IPS-NIHi11 (cell line): ENCODE measurements around the gene SFSWAP.
"Not testable (repeated sequence)": the region's sequence is repeated elsewhere in the genome, so short reads cannot be mapped to it uniquely, and the experiment has no call there.

ENCODE experiments used
- DNase-seq: peaks from one replicate; pipeline ENCODE4 v3.0.0; 2012; ENCODE audit warnings: mixed read lengths, low spot score

Gene SFSWAP

GRCh38 chr12:131793243-131794022 lies 82.5 kb downstream of the SFSWAP start:
- no peak for DNase-seq

GRCh38 chr12:131794061-131794460 lies 83.2 kb downstream of the SFSWAP start:
- no peak for DNase-seq

DNA sequence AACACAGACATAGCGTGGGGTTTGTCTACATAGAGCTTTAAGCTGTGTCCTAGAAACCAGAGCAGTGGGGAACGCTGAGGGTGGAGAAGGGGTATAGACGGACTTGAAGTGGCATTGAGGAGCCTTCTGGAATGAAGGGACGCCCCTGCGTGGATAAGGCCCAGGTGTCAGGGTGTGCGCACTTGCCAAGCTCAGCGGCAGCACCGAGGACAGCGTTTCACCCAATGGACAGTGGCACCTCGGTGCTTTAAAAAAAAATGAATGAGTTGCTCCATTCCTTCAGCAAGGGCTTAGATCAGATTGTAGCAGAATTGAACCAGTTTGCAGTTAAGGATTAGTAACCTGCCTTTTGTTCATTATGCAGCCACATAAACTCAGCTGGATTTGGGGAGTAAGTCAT lies 83.7 kb downstream of the SFSWAP start:
- no peak for DNase-seq

DNA sequence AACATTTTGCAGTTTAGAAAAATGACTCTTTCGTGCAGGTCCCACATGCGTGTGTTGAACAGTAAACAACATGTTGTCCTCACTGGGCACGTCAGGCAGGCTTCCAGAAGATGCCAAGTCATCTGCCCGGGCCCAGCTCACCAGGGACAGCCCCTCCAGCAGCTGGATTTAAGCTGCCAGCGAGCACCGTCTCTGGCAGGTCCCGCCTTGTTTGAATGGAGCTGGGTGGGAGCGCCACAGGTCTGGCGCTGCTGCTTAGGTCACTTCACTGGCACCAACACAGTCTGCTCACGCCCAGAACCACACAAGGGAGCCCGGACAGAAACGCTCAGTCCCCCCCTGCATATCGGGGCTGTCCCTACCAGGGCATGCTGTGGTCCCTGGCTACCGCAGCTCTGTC lies 84.2 kb downstream of the SFSWAP start:
- DNase-seq = no peak

GRCh38 chr12:131795690-131796410 lies 85.0 kb downstream of the SFSWAP start:
- DNase-seq = peak; percentile 57

GRCh38 chr12:131796411-131796736 lies 85.5 kb downstream of the SFSWAP start:
- no peak for DNase-seq

- peak; percentile 56 for DNase-seq
Observed at GRCh38 chr12:131796754-131797587, 86.1 kb downstream of the SFSWAP start.

GRCh38 chr12:131797588-131797934 lies 86.7 kb downstream of the SFSWAP start:
- no peak for DNase-seq

GRCh38 chr12:131799195-131799594 lies 88.3 kb downstream of the SFSWAP start:
- no peak for DNase-seq

GRCh38 chr12:131799828-131800593 lies 89.1 kb downstream of the SFSWAP start:
- peak; percentile 38 for DNase-seq

DNA sequence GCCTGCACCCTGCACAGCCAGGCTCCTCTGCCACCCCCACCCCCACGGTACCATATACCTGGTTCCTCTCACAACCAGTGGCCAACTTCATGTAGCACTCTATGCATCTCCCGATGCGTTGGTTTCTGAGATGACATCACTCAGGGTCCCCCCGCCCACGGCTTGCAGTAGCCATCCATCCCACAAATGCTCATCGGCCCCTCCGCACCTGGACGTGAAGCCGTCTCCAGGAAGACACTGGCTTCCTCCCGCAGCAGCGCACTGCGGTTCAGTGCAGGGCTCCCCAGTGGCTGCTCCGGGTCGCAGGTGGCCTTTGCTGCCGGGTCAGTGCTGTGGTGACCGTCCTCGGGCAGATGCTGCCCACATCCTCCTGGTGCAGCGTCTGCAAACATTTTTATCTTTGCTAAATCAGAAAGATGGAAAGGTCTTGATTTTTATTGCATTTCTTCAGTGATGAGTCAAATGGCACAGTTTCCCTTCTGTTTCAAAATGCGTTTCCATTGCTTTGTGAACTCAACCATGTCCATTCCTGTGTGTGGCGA lies 89.8 kb downstream of the SFSWAP start:
- DNase-seq = no peak

DNA sequence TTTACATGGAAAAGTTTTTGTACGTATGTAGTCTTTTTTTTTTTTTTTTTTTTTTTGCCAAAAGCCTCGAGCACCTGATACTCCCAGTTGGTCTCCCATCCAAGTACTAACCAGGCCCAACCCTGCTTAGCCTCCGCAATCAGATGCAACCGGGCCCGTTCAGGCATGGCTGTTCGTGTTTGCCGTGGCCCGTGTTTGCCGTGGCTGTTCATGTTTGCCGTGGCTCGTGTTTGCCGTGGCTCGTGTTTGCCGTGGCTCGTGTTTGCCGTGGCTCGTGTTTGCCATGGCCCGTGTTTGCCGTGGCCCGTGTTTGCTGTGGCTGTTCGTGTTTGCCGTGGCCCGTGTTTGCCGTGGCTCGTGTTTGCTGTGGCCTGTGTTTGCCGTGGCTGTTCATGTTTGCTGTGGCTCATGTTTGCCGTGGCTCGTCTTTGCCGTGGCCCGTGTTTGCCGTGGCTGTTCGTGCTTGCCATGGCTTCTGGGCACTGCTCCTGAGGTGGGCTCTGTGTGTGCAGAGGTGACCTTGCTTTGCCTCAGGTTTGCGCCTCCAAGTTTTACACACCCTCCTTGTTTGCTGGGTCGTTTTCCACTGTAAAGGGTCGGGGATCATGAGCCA lies 90.5 kb downstream of the SFSWAP start:
- no peak for DNase-seq

DNA sequence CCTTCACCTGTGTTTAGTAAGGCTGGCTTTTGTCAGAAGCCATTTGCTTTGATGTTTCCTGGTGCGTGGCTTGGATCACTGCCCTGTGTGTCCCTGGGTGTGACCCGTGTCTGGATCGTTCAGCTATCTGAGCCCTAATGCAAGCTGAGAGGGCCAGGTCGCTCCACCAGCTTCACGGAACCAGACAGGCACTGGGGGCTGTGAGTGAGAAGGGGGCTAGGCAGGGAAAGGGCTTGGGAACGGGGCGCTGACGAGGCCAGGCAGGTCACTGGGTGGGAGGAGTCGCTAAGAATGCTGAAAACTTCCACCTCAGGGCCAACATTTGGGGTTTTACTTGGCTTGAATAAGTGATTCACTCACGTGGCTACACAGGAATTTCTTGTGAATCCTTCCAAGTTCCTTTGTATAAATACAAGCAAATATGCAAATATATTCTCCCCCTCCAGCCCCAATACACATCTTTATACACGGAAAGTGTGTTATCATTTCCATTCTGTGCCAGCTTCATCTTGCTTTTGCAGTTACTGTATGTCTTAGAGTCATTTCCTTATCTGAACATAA lies 93.2 kb downstream of the SFSWAP start:
- DNase-seq = no peak

DNA sequence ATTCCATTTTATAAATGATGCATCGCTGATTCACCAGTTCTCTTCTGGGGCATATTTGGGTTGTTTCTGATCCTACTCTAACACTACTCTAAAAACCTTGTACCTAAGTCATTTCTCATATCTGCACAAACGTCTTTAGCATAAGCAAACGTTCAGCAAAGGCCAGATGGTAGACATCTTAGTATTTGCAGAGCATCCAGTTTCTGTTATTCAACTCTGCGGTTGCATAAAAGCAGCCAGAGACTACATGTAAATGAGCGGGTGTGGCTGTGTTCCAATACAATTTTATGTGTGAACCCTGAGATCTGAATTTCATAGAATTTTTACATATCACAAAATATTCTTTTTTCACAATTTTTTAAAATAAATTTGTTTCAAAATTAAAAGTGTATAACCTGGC lies 94.5 kb downstream of the SFSWAP start:
- DNase-seq = no peak

GRCh38 chr12:131806674-131807073 lies 95.8 kb downstream of the SFSWAP start:
- DNase-seq = no peak

GRCh38 chr12:131808744-131809371 lies 98.0 kb downstream of the SFSWAP start:
- no peak for DNase-seq

GRCh38 chr12:131809476-131810254 lies 98.8 kb downstream of the SFSWAP start:
- not testable (repeated sequence) for DNase-seq

DNA sequence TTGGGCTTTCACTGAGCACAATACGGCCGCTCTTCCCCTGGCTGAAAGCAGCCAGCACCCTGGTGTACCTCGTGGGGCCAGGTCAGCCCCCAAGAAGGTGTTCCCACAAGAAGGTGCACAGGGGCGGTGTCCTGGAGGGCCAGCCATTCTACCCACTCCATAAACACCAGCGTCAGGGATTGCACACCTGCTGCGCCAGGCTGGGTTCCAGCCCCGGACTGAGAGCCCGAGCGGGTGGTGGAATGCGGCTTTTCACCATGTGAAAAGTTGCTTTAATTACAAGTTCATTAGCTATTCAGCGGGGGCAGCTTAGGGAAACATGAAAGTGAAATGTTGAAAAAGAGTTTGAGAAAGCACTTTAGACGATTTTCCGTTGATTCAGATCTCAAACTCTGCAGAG lies 99.8 kb downstream of the SFSWAP start:
- DNase-seq = no peak

GRCh38 chr12:131815131-131815530 lies 104.2 kb downstream of the SFSWAP start:
- DNase-seq = no peak

DNA sequence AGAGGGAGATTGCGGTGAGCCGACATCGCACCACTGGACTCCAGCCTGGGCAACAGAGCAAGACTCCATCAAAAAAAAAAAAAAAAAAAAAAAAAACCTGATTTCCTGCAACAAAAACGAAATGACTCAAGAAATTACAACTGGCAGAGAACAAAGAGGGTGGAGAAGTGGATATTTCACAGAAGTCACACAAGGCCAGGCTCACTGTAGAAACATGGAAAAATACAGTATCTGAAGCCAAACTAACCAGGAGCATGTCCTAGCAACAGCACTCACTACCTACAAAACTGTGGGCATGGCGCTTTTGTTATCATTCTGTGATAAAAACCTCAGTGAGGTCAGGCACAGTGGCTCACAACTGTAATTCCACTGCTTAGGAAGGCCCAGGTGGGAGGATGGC lies 105.6 kb downstream of the SFSWAP start:
- no peak for DNase-seq
